ENCODE data around the gene FGGY.
"Not testable (repeated sequence)": the region's sequence is repeated elsewhere in the genome, so short reads cannot be mapped to it uniquely, and the experiment has no call there.

The FGGY gene

GRCh38 chr1:59453297-59453968 lies 156.5 kb downstream of the FGGY start:
- Mint-ChIP-seq H3K36me3 (ENCODE audit: low read depth) (no peaks in the 10 kb centered on the region), H3K27ac (no peak overlapping the region), H3K9me3 (no peaks in the 10 kb centered on the region), H3K27me3 (no peaks in the 10 kb centered on the region), H3K4me1 (ENCODE audit: low read depth) (no peaks in the 10 kb centered on the region), H3K4me3 (no peak overlapping the region)

- Mint-ChIP-seq H3K27me3 (no peaks in the 10 kb centered on the region), H3K27ac (no peak overlapping the region), H3K36me3 (ENCODE audit: low read depth) (no peaks in the 10 kb centered on the region), H3K9me3 (no peaks in the 10 kb centered on the region), H3K4me1 (ENCODE audit: low read depth) (no peaks in the 10 kb centered on the region), H3K4me3 (no peak overlapping the region)
Observed at GRCh38 chr1:59455206-59455605, 158.3 kb downstream of the FGGY start.

DNA sequence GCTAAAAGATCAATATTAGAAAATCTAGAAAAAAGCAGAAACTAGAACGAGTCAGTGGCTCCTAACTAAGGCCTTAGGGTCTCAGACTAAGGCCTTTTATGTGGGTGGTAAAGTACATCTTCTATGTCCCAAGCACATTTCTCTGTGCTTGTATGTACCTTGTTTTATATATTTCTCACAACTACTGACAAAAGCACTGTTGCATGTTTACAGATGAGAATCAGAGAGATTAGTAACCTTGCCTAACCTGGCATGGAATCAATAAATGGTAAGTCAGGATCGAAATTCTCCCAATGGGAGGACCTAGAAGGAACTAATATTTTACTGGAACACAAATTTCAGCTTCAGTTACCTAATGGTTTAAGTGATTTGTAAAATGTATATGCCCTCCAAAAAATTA lies 160.9 kb downstream of the FGGY start:
- H3K9me3 Mint-ChIP-seq, result no peaks in the 10 kb centered on the region
- no peak overlapping the region for H3K4me3 Mint-ChIP-seq
- no peak overlapping the region for H3K27ac Mint-ChIP-seq
- no peaks in the 10 kb centered on the region for H3K27me3 Mint-ChIP-seq
- H3K36me3 Mint-ChIP-seq (ENCODE audit: low read depth), result peaks cover 5% of the 10 kb centered on the region
- H3K4me1 Mint-ChIP-seq (ENCODE audit: low read depth), result peaks cover 14% of the 10 kb centered on the region

DNA sequence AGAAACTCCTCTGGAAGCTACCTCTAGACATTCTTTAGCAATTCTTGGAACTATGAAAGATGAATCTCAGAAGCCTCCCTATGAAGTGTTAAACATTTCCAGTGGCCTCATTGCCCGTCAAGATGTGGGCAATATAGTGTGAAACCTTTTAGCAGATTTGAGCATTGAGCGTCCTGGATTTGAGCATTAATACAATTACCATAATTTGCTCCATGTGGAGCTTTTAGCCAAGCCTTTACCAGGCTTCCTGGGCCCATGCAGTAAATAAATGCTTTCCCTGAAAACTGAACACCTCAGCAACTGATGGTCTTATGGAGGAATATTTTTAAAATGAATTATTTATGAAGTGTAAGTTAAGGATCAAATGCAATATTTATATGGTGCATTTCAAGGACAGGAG lies 162.0 kb downstream of the FGGY start:
- Mint-ChIP-seq H3K4me1 (ENCODE audit: low read depth) (peaks cover 14% of the 10 kb centered on the region), H3K4me3 (no peak overlapping the region), H3K36me3 (ENCODE audit: low read depth) (peaks cover 5% of the 10 kb centered on the region), H3K27me3 (no peaks in the 10 kb centered on the region), H3K27ac (no peak overlapping the region), H3K9me3 (no peaks in the 10 kb centered on the region)

- not testable (repeated sequence) for H3K27me3 Mint-ChIP-seq; H3K27ac Mint-ChIP-seq; H3K36me3 Mint-ChIP-seq (ENCODE audit: low read depth); H3K4me3 Mint-ChIP-seq
- Mint-ChIP-seq H3K9me3 (peaks cover 14% of the 10 kb centered on the region), H3K4me1 (ENCODE audit: low read depth) (peaks cover 18% of the 10 kb centered on the region)
Observed at GRCh38 chr1:59462942-59463341, 166.0 kb downstream of the FGGY start.

DNA sequence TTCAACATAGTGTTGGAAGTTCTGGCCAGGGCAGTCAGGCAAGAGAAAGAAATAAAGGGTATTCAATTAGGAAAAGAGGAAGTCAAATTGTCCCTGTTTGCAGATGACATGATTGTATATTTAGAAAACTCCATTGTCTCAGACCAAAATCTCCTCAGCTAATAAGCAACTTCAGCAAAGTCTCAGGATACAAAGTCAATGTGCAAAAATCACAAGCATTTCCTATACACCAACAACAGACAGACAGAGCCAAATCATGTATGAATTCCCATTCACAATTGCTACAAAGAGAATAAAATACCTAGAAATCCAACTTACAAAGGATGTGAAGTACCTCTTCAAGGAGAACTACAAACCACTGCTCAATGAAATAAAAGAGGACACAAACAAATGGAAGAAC lies 168.6 kb downstream of the FGGY start:
- peaks cover 14% of the 10 kb centered on the region for H3K9me3 Mint-ChIP-seq
- H3K4me3 Mint-ChIP-seq; H3K27ac Mint-ChIP-seq; H3K27me3 Mint-ChIP-seq; H3K36me3 Mint-ChIP-seq (ENCODE audit: low read depth): not testable (repeated sequence)
- H3K4me1 Mint-ChIP-seq (ENCODE audit: low read depth), result peaks cover 18% of the 10 kb centered on the region

- Mint-ChIP-seq H3K4me3 (no peak overlapping the region), H3K4me1 (ENCODE audit: low read depth) (peaks cover 12% of the 10 kb centered on the region), H3K9me3 (peaks cover 20% of the 10 kb centered on the region), H3K27me3 (no peaks in the 10 kb centered on the region), H3K36me3 (ENCODE audit: low read depth) (peaks cover 14% of the 10 kb centered on the region), H3K27ac (no peak overlapping the region)
Observed at GRCh38 chr1:59468828-59469428, 172.0 kb downstream of the FGGY start.

DNA sequence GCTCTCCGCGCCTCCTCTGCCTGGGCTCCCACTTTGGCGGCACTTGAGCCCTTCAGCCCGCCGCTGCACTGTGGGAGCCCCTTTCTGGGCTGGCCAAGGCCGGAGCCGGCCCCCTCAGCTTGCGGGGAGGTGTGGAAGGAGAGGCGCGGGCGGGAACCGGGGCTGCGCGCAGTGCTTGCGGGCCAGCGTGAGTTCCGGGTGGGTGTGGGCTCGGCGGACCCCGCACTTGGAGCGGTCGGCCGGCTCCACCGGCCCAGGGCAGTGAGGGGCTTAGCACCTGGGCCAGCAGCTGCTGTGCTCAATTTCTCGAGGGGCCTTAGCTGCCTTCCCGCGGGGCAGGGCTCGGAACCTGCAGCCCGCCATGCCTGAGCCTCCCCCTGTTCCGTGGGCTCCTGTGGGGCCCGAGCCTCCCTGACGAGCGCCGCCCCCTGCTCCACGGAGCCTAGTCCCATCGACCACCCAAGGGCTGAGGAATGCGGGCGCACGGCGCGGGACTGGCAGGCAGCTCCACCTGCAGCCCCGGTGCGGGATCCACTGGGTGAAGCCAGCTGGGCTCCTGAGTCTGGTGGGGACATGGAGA lies 175.2 kb downstream of the FGGY start:
- not testable (repeated sequence) for H3K27me3 Mint-ChIP-seq, H3K27ac Mint-ChIP-seq, H3K4me3 Mint-ChIP-seq, H3K9me3 Mint-ChIP-seq
- Mint-ChIP-seq H3K4me1 (ENCODE audit: low read depth) (peaks cover 40% of the 10 kb centered on the region), H3K36me3 (ENCODE audit: low read depth) (peaks cover 20% of the 10 kb centered on the region)

DNA sequence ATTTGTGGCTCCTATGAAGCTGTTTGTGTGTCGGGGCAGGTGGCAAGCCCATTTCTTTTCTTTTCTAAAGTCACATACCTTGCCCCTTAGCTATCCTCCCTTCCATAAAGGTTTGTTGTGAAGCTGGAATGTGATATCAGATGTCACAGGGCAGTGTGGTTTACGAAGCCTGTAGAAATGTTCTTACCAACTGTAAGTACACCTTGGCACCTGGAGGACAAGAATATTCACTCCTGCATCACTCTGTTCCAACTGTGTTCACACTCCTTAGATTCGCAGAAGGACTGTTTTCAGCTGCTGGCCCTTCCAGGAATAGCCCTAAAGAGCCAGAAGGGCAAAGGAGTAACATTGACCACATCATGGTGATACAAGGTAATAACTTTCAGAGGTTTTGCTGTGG lies 176.9 kb downstream of the FGGY start:
- peak overlapping the region; percentile 64 for H3K27ac Mint-ChIP-seq
- no peaks in the 10 kb centered on the region for H3K27me3 Mint-ChIP-seq
- H3K9me3 Mint-ChIP-seq, result peaks cover 6% of the 10 kb centered on the region
- peaks cover 41% of the 10 kb centered on the region for H3K4me1 Mint-ChIP-seq (ENCODE audit: low read depth)
- peaks cover 20% of the 10 kb centered on the region for H3K36me3 Mint-ChIP-seq (ENCODE audit: low read depth)
- H3K4me3 Mint-ChIP-seq, result no peak overlapping the region

DNA sequence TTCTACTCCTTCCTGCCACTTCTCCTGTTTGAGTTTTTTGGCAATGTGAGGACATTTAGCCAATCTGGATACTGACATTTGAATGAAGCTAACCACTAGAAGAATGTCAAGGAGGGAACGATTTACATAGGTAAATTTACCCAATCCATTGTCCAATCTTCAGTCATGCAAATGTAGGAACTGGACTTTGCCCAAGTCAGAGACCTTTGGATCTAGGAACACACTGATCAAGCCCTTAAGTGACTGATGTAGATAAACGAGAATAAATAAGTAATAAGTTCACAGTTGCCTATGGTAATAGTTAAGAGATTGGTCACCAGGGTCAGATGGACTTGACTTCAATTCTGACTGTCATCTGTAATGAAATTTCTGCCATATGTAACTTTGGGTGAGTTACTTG lies 177.6 kb downstream of the FGGY start:
- Mint-ChIP-seq H3K36me3 (ENCODE audit: low read depth) (peaks cover 20% of the 10 kb centered on the region), H3K27me3 (no peaks in the 10 kb centered on the region), H3K4me1 (ENCODE audit: low read depth) (peaks cover 41% of the 10 kb centered on the region), H3K9me3 (peaks cover 6% of the 10 kb centered on the region), H3K4me3 (no peak overlapping the region), H3K27ac (peak overlapping the region; percentile 61)

DNA sequence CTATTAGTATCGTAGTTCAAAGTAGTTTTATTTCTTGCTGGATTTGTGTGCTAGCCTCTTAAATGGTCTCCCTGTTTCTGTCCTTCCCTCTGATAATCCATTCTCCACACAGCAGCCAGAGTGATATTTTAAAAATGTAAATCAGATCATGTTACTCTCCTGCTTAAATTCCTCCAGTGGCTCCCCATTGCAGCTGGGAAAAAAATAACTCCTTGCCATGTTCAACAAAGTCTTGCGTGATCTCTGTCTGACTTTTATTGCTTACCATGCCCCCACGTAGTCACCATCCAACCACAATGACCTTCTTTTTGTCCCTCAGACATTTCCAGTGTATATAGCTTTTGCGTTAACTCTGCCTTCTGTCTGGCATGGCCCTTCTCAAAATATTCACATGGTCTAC lies 178.8 kb downstream of the FGGY start:
- H3K9me3 Mint-ChIP-seq, result peaks cover 6% of the 10 kb centered on the region

DNA sequence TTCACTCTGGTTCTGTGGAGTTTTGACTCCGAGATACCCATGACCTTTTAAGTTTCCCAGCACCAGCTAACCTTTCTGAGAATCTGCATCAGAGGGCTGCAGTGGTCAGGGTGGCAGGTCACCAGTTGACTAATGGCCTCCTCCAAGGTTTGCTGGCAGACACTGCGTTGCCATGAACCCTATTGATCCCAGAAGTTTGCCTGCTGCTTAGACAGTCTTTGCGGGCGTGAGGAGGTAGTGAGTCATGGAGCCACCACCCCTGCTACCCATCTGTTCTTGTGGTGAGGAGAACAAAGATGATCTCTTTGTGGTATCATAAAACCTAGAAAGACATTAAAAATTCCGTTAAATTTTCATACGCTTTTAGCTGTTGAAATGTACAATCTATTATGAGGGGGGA lies 180.4 kb downstream of the FGGY start:
- Mint-ChIP-seq H3K27me3 (no peaks in the 10 kb centered on the region), H3K4me3 (peak overlapping the region; percentile 59), H3K36me3 (ENCODE audit: low read depth) (peaks cover 13% of the 10 kb centered on the region), H3K27ac (peak overlapping the region; percentile 95), H3K9me3 (no peaks in the 10 kb centered on the region), H3K4me1 (ENCODE audit: low read depth) (peaks cover 41% of the 10 kb centered on the region)

More for the DNA sequence above, 178.8 kb downstream of the FGGY start:
- no peak overlapping the region for H3K4me3 Mint-ChIP-seq
- peaks cover 41% of the 10 kb centered on the region for H3K4me1 Mint-ChIP-seq (ENCODE audit: low read depth)
- H3K27me3 Mint-ChIP-seq, result no peaks in the 10 kb centered on the region
- peaks cover 20% of the 10 kb centered on the region for H3K36me3 Mint-ChIP-seq (ENCODE audit: low read depth)
- H3K27ac Mint-ChIP-seq, result peak overlapping the region; percentile 95

DNA sequence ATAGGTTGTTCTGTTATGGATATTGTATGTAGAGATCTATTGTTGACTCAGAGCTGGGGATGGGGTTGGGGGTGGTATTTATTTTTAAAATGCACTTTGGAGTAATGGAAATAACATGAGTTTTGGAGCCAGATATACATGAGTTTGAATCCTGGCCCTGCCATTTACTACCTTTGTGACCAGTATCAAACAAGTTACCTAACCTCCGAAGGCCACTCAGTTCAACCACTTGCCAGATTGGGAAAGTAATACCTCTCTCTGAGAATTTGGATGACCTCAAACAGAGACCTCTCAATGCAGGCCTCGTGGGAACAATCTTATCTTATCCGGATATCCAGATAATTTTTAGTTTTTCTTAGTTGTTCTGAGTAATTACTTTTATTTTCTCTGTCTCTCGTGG lies 181.0 kb downstream of the FGGY start:
- H3K27ac Mint-ChIP-seq, result peak overlapping the region; percentile 95
- peak overlapping the region; percentile 21 for H3K4me3 Mint-ChIP-seq
- peaks cover 41% of the 10 kb centered on the region for H3K4me1 Mint-ChIP-seq (ENCODE audit: low read depth)
- peaks cover 13% of the 10 kb centered on the region for H3K36me3 Mint-ChIP-seq (ENCODE audit: low read depth)
- H3K27me3 Mint-ChIP-seq, result no peaks in the 10 kb centered on the region
- H3K9me3 Mint-ChIP-seq, result no peaks in the 10 kb centered on the region

- Mint-ChIP-seq H3K4me3 (no peak overlapping the region), H3K9me3 (no peaks in the 10 kb centered on the region), H3K36me3 (ENCODE audit: low read depth) (peaks cover 6% of the 10 kb centered on the region), H3K27me3 (no peaks in the 10 kb centered on the region), H3K27ac (no peak overlapping the region), H3K4me1 (ENCODE audit: low read depth) (peaks cover 40% of the 10 kb centered on the region)
Observed at GRCh38 chr1:59478822-59479221, 181.9 kb downstream of the FGGY start.

GRCh38 chr1:59480188-59480888 lies 183.4 kb downstream of the FGGY start:
- Mint-ChIP-seq H3K9me3 (no peaks in the 10 kb centered on the region), H3K27me3 (no peaks in the 10 kb centered on the region), H3K4me3 (no peak overlapping the region), H3K36me3 (ENCODE audit: low read depth) (peaks cover 6% of the 10 kb centered on the region), H3K4me1 (ENCODE audit: low read depth) (peaks cover 30% of the 10 kb centered on the region), H3K27ac (no peak overlapping the region)

Measured in stimulated activated naive CD8-positive, alpha-beta T cell treated with anti-CD3 and anti-CD28 coated beads, Interleukin-15, Interleukin-2, amounts not matched to agents 100 ng/mL and 50 ng/mL, for 24 hours (primary cell).